Ovary (tissue), 9 donors: ENCODE data around the gene BMP8A. TPM values are rescaled to one million over a fixed set of nuclear protein-coding genes. Genes with fewer than 3 reads are reported as not detected.

Experiments used
- DNase-seq, 5 donors: peaks; one replicate each; pipeline ENCODE4 v3.0.0-alpha.2; 2019 to 2020
- H3K27ac ChIP-seq, 2 donors: fragments of 200-600 bp; one replicate each; pipeline versions ENCODE4 v1.5.1 to v1.8.0; 2019 to 2022
- H3K27me3 ChIP-seq: fragments of 200-600 bp; one replicate; pipeline ENCODE4 v1.8.0; 2022
- H3K36me3 ChIP-seq: fragments of 200-600 bp; sonication (generic); one replicate; pipeline ENCODE4 v1.5.1; 2019
- H3K4me1 ChIP-seq: one replicate; pipeline ENCODE4 v1.8.1; 2013; ENCODE audit warnings: mild to moderate bottlenecking, moderate library complexity; ENCODE audit not compliant: insufficient read depth
- H3K4me3 ChIP-seq: fragments of 200-600 bp; sonication (generic); one replicate; pipeline ENCODE4 v1.5.1; 2017
- H3K9me3 ChIP-seq, 2 donors: fragments of 200-600 bp in 1 of 2; sonication (generic) in 1 of 2; one replicate each; pipeline versions ENCODE4 v1.5.1 to v1.8.1; 2013 to 2019; ENCODE audit warnings: mild to moderate bottlenecking in 1 of 2, moderate library complexity in 1 of 2
- CTCF ChIP-seq, 3 donors: fragments of 450-650 bp in 2 of 3; fragments of 200-600 bp in 1 of 3; IDR thresholded peaks; one replicate each; pipeline versions ENCODE4 v1.5.1 to v1.8.0; 2016 to 2022; ENCODE audit warnings: antibody characterized with exemption in 3 of 3, mild to moderate bottlenecking in 1 of 3
- EP300 ChIP-seq: sonication (generic); formaldehyde crosslinking; IDR thresholded peaks from one replicate; pipeline ENCODE4 v1.6.1; 2017; ENCODE audit warnings: antibody characterized with exemption
- POLR2A ChIP-seq: fragments of 450-650 bp; IDR thresholded peaks from one replicate; pipeline ENCODE4 v1.6.1; 2017; ENCODE audit warnings: antibody characterized with exemption, mild to moderate bottlenecking, moderate library complexity
- WGBS, 3 donors: extraction: QIAGEN DNeasy Blood & Tissue Kit in 1 of 3; methylation state at CpG; one replicate each; pipeline versions ENCODE4 v1.1.5 to v1.1.7; 2013 to 2017; 5-methylcytosine and 5-hydroxymethylcytosine counted together
- intact Hi-C, 4 donors: fragments of 100-400 bp; cut with DNase I; formaldehyde crosslinking; loops; one replicate each; pipeline versions ENCODE4 v1.11.0 to v1.15.1; 2022 to 2023
- polyA plus RNA-seq, 2 donors: library from polyadenylated mRNA; stranded (reverse); fragments of 200-250 nt in 1 of 2; fragments of 350-450 nt in 1 of 2; fragmentation: Illumina TruSeq in 1 of 2; extraction: RNeasy Lipid Tissue Mini Kit (QIAGEN cat#74804) in 1 of 2; gene quantifications; one replicate each; pipeline ENCODE4 v1.2.3, GENCODE V29; 2013 to 2014
- total RNA-seq, 7 donors: library from RNA; depleted of rRNA in 2 of 7; stranded (reverse); fragments of >200 nt in 2 of 7; fragmentation: NEBNext Ultra II Directional in 3 of 7; extraction: Animal tissue kit (Norgen Biotek cat#: 25700) in 3 of 7; gene quantifications; one replicate each; pipeline versions ENCODE4 v1.1.0 to v1.2.4, GENCODE V29; 2016 to 2023
- donor health status: DM: no; HTN: no; CAD: no; lungs with moderate emphysema.
- donor health status: DM: no; HTN: no; CAD: no.
- donor health status: Bipolar disorder and iron deficiency.
- donor health status: DM: yes; HTN: yes; CAD: no.
- donor health status: DM: no; HTN: no; CAD: no.
- donor health status: DM: yes; HTN: yes; CAD: no.

The BMP8A gene
- total and polyA plus RNA-seq, 9 donors: 1.2 to 11.0 (median 5.6) TPM; not detected in 1

- 93 to 96% (median 93%) methylated on average over 9 of the region's 9 CpGs for WGBS, 3 donors
- peaks cover 2% of the 10 kb centered on the region for H3K36me3 ChIP-seq
- intact Hi-C loops: no loop called here
- no peaks in the 10 kb centered on the region for H3K27me3 ChIP-seq
- no peak for TF ChIP-seq POLR2A
- TF ChIP-seq EP300: no peak
- TF ChIP-seq CTCF (IDR thresholded peaks at IDR 0.05): no peak
- no peak for DNase-seq
- H3K9me3 ChIP-seq: no peaks in the 10 kb centered on the region
- no peak overlapping the region for H3K27ac ChIP-seq
- no peak overlapping the region for H3K4me3 ChIP-seq
- H3K4me1 ChIP-seq: peaks cover 11% of the 10 kb centered on the region
Observed at GRCh38 chr1:39571178-39571483, 79.7 kb downstream of the BMP8A start.

GRCh38 chr1:39572379-39573096 lies 81.1 kb downstream of the BMP8A start:
- Histone ChIP-seq H3K4me1 (peaks cover 8% of the 10 kb centered on the region), H3K27ac (no peak overlapping the region), H3K4me3 (no peak overlapping the region), H3K36me3 (peaks cover 2% of the 10 kb centered on the region), H3K27me3 (no peaks in the 10 kb centered on the region), H3K9me3 (no peaks in the 10 kb centered on the region)
- TF ChIP-seq POLR2A (no peak), EP300 (no peak), CTCF (IDR thresholded peaks at IDR 0.05) (no peak)
- intact Hi-C loops: no loop called here
- WGBS, 3 donors: 54 to 59% (median 55%) methylated on average over 5 of the region's 5 CpGs
- no peak for DNase-seq

- no peak overlapping the region for H3K4me3 ChIP-seq
- TF ChIP-seq POLR2A (no peak), CTCF (IDR thresholded peaks at IDR 0.05) (no peak), EP300 (no peak)
- H3K27ac ChIP-seq: no peak overlapping the region
- H3K36me3 ChIP-seq: peaks cover 2% of the 10 kb centered on the region
- intact Hi-C loops: no loop called here
- DNase-seq: no peak
- H3K27me3 ChIP-seq: no peaks in the 10 kb centered on the region
- 90 to 96% (median 96%) methylated on average over 1 of the region's 1 CpG for WGBS, 3 donors
- no peaks in the 10 kb centered on the region for H3K9me3 ChIP-seq
- peaks cover 8% of the 10 kb centered on the region for H3K4me1 ChIP-seq
Observed at GRCh38 chr1:39573097-39573465, 81.6 kb downstream of the BMP8A start.

GRCh38 chr1:39573736-39574624 lies 82.5 kb downstream of the BMP8A start:
- Histone ChIP-seq H3K4me3 (peak overlapping the region; percentile 92), H3K4me1 (peaks cover 8% of the 10 kb centered on the region), H3K27me3 (no peaks in the 10 kb centered on the region), H3K36me3 (peaks cover 2% of the 10 kb centered on the region), H3K9me3 (no peaks in the 10 kb centered on the region), H3K27ac (no peak overlapping the region)
- WGBS, 3 donors: 27 to 34% (median 29%) methylated on average over 12 of the region's 12 CpGs
- intact Hi-C loops: no loop called here
- no peak for TF ChIP-seq POLR2A
- no peak for TF ChIP-seq CTCF (IDR thresholded peaks at IDR 0.05)
- TF ChIP-seq EP300: no peak
- DNase-seq: no peak
